Memory B cell (primary cell): Measurements from ENCODE around the gene RBM45.
"Not testable (repeated sequence)": the region's sequence is repeated elsewhere in the genome, so short reads cannot be mapped to it uniquely, and the experiment has no call there.

Experiments
- ATAC-seq: fragments of 150-1000 bp; cut with Tn5 transposase; 2 replicates; pipeline ENCODE4 v1.10.0; 2021; ENCODE audit warnings: low read depth, mild to moderate bottlenecking, moderate library complexity
- DNase-seq, 2 donors: peaks; one replicate each; pipeline ENCODE4 v3.0.0; 2022; ENCODE audit warnings: low spot score in 2 of 2
- H3K27ac Mint-ChIP-seq: one replicate; pipeline ENCODE4 v1.8.0; 2022; ENCODE audit warnings: mild to moderate bottlenecking, moderate library complexity, mixed read lengths
- H3K27me3 Mint-ChIP-seq: one replicate; pipeline ENCODE4 v1.8.0; 2022; ENCODE audit warnings: mixed read lengths
- H3K36me3 Mint-ChIP-seq: one replicate; pipeline ENCODE4 v1.8.0; 2022; ENCODE audit warnings: mild to moderate bottlenecking, mixed read lengths
- H3K4me1 Mint-ChIP-seq: one replicate; pipeline ENCODE4 v1.8.0; 2022; ENCODE audit warnings: mixed read lengths
- H3K4me3 Mint-ChIP-seq: one replicate; pipeline ENCODE4 v1.8.0; 2022; ENCODE audit warnings: mild to moderate bottlenecking, moderate library complexity, mixed read lengths
- H3K9me3 Mint-ChIP-seq: one replicate; pipeline ENCODE4 v1.8.0; 2022; ENCODE audit warnings: mixed read lengths

Gene RBM45, protein sequence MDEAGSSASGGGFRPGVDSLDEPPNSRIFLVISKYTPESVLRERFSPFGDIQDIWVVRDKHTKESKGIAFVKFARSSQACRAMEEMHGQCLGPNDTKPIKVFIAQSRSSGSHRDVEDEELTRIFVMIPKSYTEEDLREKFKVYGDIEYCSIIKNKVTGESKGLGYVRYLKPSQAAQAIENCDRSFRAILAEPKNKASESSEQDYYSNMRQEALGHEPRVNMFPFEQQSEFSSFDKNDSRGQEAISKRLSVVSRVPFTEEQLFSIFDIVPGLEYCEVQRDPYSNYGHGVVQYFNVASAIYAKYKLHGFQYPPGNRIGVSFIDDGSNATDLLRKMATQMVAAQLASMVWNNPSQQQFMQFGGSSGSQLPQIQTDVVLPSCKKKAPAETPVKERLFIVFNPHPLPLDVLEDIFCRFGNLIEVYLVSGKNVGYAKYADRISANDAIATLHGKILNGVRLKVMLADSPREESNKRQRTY

DNA sequence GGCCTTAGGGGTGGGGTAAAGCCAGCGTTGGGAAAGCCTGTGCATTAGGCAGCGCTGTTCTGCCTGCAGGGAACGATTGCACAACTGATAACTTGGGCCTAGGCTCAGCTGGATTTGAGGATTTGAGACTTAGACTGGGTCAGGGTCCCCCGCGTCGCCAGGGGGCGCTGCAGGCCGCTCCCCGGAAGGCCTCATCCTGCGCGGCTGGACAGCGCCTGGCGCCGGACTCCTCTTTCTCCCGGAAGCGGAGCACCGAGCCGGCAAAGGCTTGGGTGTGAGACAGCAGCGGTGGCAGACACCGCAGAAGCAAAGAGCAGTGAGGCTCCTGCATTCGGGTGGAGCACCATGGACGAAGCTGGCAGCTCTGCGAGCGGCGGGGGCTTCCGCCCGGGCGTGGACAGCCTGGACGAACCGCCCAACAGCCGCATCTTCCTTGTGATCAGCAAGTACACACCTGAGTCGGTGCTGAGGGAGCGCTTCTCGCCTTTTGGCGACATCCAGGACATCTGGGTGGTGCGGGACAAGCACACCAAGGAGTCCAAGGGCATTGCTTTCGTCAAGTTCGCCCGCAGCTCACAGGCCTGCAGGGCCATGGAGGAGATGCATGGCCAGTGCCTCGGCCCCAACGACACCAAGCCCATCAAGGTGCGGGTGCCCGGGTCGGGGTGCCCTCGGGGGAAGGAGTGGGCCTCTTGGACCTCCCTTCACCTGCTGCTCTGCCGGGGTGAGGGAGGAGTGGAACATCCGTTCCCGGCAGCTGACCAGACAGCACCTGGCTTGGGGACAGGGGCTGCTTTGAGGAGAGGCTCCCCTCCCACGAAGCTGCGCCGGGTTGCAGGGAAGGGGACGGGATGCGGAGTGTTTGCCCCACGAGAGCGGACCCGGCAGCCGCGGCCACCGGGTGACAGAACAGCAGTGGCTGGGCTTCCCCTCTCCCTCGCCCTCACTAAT, at the start of gene RBM45:
Gene RBM45, plus strand, starts transcription at position 236 of the 951 bp plus-strand sequence. Its CDS starts 110 bp downstream, at position 346.
- Mint-ChIP-seq H3K4me1 (peaks cover 16% of the 10 kb centered on the region), H3K9me3 (no peaks in the 10 kb centered on the region), H3K4me3 (peak within 1 kb of the TSS; percentile 97), H3K27me3 (no peaks in the 10 kb centered on the region), H3K36me3 (no peaks in the 10 kb centered on the region), H3K27ac (peak within 1 kb of the TSS; percentile 86)
- DNase-seq: peak; percentile 77 to 84
- ATAC-seq: peak; percentile 89

DNA sequence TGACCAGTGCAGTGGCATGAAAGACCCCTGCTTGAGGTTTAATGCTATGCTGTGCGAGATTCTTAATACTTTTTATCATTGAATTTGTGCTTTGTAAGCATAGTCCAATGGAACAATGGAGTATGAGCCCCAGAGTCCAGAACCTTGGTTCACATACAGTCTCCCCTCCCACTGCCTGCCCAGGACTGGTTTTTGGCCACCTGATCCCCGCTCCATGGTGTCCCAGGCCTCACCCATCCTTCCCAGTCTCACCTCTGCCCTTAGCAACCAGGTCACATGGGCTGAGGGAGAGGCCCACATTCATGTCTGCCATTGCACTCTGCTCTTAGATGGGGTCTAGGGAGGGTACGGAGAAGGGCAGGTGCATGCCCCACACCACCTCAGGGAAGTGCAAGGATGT, 45.9 kb upstream of the RBM45 start:
- H3K36me3 Mint-ChIP-seq: no peaks in the 10 kb centered on the region
- H3K27ac Mint-ChIP-seq: no peak overlapping the region
- H3K4me1 Mint-ChIP-seq: no peaks in the 10 kb centered on the region
- ATAC-seq (no peak), DNase-seq (no peak)
- no peaks in the 10 kb centered on the region for H3K9me3 Mint-ChIP-seq
- peaks cover 16% of the 10 kb centered on the region for H3K27me3 Mint-ChIP-seq
- H3K4me3 Mint-ChIP-seq: no peak overlapping the region

DNA sequence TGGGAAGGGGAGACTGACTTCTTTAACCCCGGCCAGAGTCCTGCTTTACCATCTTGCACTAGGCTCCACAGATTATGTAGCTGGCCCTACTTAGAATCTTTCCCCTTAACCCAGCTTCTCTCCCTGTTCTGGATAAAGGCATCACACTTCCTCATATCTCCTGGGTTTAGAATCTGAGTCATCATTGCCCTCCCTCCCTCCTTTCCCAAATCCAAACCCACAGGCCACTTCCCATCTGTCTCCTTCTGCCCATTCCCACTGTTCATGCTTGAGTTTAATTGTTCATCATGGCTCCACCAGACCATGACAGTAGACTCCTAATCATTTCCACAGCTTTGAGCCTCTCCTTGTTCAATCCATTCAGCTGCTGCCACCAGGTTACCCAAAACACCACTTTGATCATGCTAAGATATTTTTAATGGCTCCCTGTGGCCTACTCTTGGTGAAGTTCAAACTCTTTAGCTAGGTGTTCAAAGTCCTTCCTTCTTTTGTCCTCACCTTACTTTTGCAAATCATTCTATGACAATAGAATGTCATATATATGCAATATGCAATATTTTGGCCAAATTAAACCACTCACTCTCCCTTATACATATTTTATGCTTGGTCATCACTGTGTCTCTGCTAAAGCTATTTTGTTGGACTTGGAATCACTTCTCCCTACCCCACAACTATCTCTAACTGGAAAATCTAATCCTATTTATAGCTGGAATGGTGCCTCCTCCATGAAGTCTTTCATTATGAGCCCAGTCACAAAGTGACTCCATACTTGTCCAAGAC, 45.2 kb upstream of the RBM45 start:
- Mint-ChIP-seq H3K4me1 (no peaks in the 10 kb centered on the region), H3K27me3 (peaks cover 19% of the 10 kb centered on the region), H3K4me3 (no peak overlapping the region), H3K36me3 (no peaks in the 10 kb centered on the region), H3K9me3 (no peaks in the 10 kb centered on the region), H3K27ac (no peak overlapping the region)
- ATAC-seq: no peak
- no peak for DNase-seq

DNA sequence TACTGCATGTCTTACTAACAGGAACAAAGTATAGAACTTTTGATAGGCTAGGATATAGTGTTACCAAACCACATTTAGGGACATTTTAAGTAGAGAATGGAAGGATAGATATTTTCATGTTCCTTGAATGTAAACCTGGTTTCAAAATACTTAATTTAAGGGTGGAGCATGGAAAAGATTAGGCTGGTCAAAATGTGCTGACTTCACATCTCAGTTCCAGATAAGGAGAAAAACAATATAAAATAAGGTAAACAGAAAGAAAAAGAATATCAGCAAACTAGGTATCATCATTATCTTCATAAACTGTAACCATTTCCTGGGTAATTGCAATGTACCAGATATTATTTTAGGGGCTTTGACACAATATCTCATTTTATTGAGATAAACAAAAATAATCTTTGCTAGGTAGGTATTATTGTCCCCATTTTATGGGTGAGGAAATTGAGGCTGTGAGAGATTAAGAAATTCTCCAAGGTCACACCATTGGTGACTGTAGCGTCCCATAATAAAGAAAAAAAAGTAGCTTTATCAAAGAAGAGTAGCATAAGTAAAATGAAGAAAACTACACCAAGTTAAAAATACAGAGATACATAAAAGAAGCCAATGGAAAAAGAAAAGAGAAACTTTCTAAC, 43.3 kb upstream of the RBM45 start:
- Mint-ChIP-seq H3K4me3 (no peak overlapping the region), H3K4me1 (no peaks in the 10 kb centered on the region), H3K9me3 (no peaks in the 10 kb centered on the region), H3K27me3 (peaks cover 19% of the 10 kb centered on the region), H3K36me3 (no peaks in the 10 kb centered on the region), H3K27ac (no peak overlapping the region)
- no peak for ATAC-seq
- no peak for DNase-seq

DNA sequence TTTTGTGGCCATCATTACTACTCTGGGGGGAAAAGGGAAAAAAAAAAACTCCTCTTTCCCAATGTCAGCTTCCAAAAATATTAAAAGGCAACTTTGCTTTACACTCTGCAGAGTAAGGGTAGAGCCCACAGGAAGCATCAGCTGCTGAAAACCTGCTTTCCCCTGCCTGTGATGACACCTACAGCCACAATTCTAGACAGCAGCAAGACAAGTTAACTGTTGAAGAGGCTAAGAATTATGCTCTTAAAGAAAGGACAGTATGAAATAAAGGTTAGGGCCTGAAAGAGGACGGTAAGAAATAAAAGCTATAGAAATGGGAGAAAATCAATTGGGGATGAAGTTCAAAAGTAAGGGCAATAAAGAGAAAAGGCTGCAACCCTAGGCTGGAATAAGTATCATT, 42.7 kb upstream of the RBM45 start:
- Mint-ChIP-seq H3K27me3 (peaks cover 21% of the 10 kb centered on the region), H3K9me3 (no peaks in the 10 kb centered on the region), H3K36me3 (no peaks in the 10 kb centered on the region), H3K4me3 (no peak overlapping the region), H3K27ac (no peak overlapping the region), H3K4me1 (no peaks in the 10 kb centered on the region)
- ATAC-seq (no peak), DNase-seq (no peak)

DNA sequence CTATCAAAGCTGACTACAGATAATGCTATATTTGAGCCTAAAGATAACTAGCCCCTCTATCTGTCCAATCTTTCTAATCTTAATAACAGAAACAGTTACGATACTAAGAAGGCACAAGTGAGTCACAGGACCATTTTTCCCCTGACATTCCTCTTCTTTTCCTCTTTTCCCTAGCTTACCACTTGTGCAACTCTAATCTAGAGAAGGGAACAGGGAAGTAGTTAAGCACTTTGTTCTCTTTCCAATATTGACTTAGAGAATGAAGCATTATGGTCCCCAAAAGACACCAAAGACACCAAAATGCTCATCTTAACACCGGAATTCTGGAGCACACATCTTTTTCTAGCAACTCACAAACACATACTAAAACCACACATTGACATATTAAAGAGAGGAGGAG, 41.4 kb upstream of the RBM45 start:
- H3K27me3 Mint-ChIP-seq: peaks cover 26% of the 10 kb centered on the region
- no peak overlapping the region for H3K4me3 Mint-ChIP-seq
- no peaks in the 10 kb centered on the region for H3K36me3 Mint-ChIP-seq
- no peak for ATAC-seq
- H3K4me1 Mint-ChIP-seq: no peaks in the 10 kb centered on the region
- H3K27ac Mint-ChIP-seq: no peak overlapping the region
- no peaks in the 10 kb centered on the region for H3K9me3 Mint-ChIP-seq
- DNase-seq: no peak

DNA sequence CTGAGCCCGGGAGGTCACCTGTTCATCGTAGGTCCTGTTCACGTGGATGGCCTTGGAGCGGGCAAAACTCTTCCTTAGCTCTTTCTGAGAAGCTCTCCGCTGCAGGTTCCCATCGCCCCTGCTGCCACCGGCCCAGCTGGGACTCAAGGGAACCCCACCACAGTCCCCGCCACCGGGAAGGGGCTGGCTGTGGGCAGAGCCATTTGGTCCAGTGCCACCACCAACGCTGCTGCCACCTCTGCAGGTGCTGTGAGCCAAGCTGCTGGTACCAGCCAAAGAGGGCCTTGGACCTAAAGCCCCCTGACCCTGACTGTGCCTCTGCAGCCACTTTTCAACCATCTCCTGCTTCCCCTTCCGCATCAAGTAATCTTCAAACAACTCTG, 40.2 kb upstream of the RBM45 start:
- H3K4me3 Mint-ChIP-seq: no peak overlapping the region
- H3K4me1 Mint-ChIP-seq: no peaks in the 10 kb centered on the region
- no peak for ATAC-seq
- DNase-seq: no peak
- H3K27ac Mint-ChIP-seq: no peak overlapping the region
- H3K9me3 Mint-ChIP-seq: no peaks in the 10 kb centered on the region
- no peaks in the 10 kb centered on the region for H3K36me3 Mint-ChIP-seq
- peaks cover 26% of the 10 kb centered on the region for H3K27me3 Mint-ChIP-seq

DNA sequence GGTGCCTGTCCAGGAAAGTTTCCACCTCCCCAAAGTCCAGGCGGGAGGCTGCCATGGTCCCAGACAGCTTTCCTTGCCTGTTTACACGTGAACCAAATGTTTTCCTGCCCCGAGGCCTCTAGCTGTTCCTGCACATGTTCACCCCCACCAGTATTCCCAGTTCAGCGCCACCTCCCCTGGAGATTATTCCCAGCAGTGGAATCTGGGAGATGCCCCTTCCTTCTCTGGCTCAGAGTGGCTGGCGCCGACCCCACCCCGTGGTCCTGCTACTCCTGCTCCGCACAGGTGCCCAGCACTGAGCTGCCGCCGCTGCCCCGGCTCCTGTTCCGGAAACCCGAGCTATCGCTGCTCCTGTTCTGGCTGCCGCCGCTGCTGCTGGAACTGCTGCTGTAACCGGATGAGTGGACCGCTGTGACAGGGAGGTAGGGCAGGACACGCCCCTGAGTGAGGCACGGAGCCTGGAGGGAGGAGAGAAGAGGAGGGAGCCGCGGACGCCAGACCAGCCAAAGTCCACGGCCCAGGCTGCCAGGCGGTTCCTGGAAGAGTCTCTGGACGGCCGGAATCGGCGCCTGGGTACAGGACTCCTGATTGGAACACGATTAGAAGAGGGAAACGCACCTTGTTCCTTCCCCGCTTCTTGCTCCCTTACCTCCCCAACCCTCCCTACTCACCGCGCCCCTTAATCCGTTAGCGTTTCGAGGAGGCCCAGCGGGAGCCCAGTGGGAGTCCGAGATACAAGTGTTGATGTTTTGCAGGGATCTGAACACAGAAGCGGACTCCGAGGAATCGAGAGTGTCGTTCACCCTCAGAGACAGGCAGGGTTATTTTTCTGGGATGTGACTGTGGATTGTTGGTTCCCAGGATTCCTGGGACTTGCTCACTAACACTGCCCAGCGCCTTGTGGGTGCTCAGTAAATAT, 39.6 kb upstream of the RBM45 start, which contains the start of gene PDE11A:
Gene PDE11A, minus strand, starts transcription at position 395 of the 919 bp plus-strand sequence. Its CDS starts 340 bp downstream, at position 55.
- no peaks in the 10 kb centered on the region for H3K36me3 Mint-ChIP-seq
- no peak within 1 kb of the TSS for H3K27ac Mint-ChIP-seq
- no peaks in the 10 kb centered on the region for H3K4me1 Mint-ChIP-seq
- DNase-seq: no peak
- H3K4me3 Mint-ChIP-seq: no peak within 1 kb of the TSS
- ATAC-seq: no peak
- H3K9me3 Mint-ChIP-seq: no peaks in the 10 kb centered on the region
- peaks cover 26% of the 10 kb centered on the region for H3K27me3 Mint-ChIP-seq

DNA sequence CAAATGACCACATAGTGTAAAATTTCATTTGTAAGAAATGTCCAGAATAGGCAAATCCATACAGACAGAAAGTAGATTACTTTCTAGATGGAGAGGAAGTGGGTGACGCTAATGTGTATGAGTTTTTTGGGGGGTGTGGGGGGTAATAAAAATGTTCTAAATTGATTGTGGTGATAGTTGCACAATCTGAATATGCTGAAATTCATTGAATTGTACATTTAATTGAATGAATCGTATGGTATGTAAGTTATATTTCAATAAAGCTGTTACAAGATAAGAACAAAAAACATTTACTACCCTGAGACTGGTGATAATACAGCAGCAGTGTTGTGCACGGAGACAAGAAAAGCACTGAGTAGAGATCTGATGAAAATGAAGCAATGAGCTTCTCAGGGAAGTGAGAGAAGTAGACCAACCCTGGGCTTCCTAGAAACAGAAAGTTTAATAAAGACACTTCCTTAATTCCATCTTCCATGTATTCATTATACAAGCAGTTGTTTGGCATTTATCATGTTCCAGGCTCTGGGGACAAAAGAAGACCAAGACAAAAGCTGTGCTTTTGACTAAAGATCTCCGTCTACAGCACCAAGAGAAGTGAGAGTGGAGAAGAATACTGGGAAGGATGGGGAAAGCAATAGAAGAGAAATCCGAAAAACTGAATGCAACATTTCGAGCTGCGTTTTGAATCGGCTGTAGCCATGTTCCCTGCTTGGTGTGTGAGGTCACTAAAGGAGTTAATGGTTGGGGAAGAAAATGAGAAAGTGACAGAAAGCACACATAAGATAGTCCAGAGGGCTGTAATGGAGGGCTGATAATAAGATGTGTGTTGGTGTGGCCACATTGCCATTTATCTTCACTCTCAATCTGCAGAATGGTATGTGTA, 37.9 kb upstream of the RBM45 start:
- ATAC-seq: no peak
- Mint-ChIP-seq H3K36me3 (no peaks in the 10 kb centered on the region), H3K27ac (no peak overlapping the region), H3K9me3 (peaks cover 3% of the 10 kb centered on the region), H3K4me3 (no peak overlapping the region), H3K4me1 (no peaks in the 10 kb centered on the region), H3K27me3 (peaks cover 20% of the 10 kb centered on the region)
- no peak for DNase-seq

DNA sequence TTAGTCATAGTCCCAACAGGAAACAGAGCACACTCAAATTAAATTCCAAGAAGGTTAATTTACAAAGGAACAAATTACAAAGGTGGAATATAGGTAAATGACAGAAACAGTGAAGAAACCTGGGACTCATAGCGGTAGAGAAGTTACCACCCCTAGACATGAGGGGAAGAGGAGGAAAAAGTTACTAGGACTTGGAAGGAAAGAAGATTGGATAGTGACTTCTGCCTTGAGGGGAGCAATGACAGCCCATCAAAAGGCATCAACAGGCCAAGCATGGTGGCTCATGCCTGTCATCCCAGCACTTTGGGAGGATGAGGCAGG, 37.3 kb upstream of the RBM45 start:
- Mint-ChIP-seq H3K4me3 (no peak overlapping the region), H3K9me3 (peaks cover 3% of the 10 kb centered on the region), H3K27me3 (peaks cover 20% of the 10 kb centered on the region), H3K4me1 (no peaks in the 10 kb centered on the region), H3K36me3 (no peaks in the 10 kb centered on the region), H3K27ac (no peak overlapping the region)
- no peak for DNase-seq
- ATAC-seq: no peak

DNA sequence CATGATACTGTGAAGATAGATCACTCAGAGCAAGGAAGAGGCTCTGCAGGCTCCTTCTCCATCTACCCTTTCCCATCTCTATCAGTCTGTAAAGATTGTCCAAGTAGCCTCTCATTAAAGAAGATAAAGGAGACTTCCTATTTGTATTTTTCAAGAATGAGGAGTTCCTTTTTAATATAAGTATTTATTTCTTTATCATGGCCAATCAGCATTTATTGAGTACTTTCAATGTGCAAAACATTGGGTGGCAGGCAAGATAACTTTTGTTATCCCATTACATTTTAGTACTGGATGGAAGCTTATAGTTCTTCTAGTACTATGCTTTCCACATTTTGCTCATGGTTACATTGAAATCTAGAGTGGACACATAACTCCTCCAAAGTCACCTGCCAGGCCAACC, 36.1 kb upstream of the RBM45 start:
- no peaks in the 10 kb centered on the region for H3K4me1 Mint-ChIP-seq
- DNase-seq (no peak), ATAC-seq (no peak)
- H3K27me3 Mint-ChIP-seq: peaks cover 17% of the 10 kb centered on the region
- no peak overlapping the region for H3K4me3 Mint-ChIP-seq
- no peak overlapping the region for H3K27ac Mint-ChIP-seq
- no peaks in the 10 kb centered on the region for H3K36me3 Mint-ChIP-seq
- peaks cover 3% of the 10 kb centered on the region for H3K9me3 Mint-ChIP-seq

DNA sequence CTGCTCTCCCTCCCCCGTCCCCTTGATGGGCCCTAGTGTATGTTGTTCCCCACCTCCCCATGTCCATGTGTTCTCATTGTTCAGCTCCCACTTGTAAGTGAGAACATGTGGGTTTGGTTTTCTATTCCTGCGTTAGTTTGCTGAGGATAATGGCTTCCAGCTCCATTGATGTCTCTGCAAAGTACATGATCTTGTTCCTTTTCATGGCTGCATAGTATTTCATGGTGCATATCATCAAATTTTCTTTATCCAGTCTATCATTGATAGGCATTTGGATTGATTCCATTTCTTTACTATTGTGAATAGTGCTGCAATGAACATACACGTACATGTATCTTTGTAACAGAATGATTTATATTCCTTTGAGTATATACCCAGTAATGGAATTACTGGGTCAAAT, 33.0 kb upstream of the RBM45 start:
- not testable (repeated sequence) for DNase-seq, H3K4me3 Mint-ChIP-seq, H3K36me3 Mint-ChIP-seq, ATAC-seq, H3K9me3 Mint-ChIP-seq, H3K27ac Mint-ChIP-seq, H3K4me1 Mint-ChIP-seq, H3K27me3 Mint-ChIP-seq
